Measurements from ENCODE around the gene IRF5. TPM values are rescaled to one million over a fixed set of nuclear protein-coding genes. Genes with fewer than 3 reads are reported as not detected.

IRF5 gene
- total and polyA plus RNA-seq, 2 donors (not counting 1 experiment from before 2014, with no cell fraction given) = 91.3 to 135 TPM

- Mint-ChIP-seq H3K9me3 (ENCODE audit: insufficient read depth) (no peaks in the 10 kb centered on the region), H3K27ac (no peak overlapping the region), H3K4me3 (no peak overlapping the region), H3K27me3 (peaks cover 34% of the 10 kb centered on the region), H3K4me1 (peaks cover 24% of the 10 kb centered on the region)
- Histone ChIP-seq H4K20me1 (ENCODE audit: control insufficient read depth, insufficient read depth, low read length, poor library complexity, severe bottlenecking) (no peaks in the 10 kb centered on the region), H3K9me3 (ENCODE audit: control extremely low read depth in 1 of 3, control insufficient read depth in 2 of 3, insufficient read depth in 1 of 3, low read length in 2 of 3) (no peaks in the 10 kb centered on the region), H3K79me2 (ENCODE audit: control insufficient read depth, insufficient read depth, low read length) (no peaks in the 10 kb centered on the region), H3K27me3 (replicated peaks in 1 of 4; ENCODE audit: control extremely low read depth in 1 of 4, control insufficient read depth in 3 of 4, insufficient read depth in 4 of 4, low read length in 3 of 4) (peaks cover 0 to 46% (median 18%) of the 10 kb centered on the region in 4 experiments), H3K36me3 (replicated peaks in 1 of 2; ENCODE audit: control extremely low read depth in 1 of 2, control insufficient read depth in 1 of 2, extremely low read depth in 1 of 2, insufficient read depth in 2 of 2, low read length in 1 of 2) (no peaks in the 10 kb centered on the region), H3K9ac (ENCODE audit: low read length) (no peak overlapping the region), H3K4me2 (replicated peaks; ENCODE audit: low read depth, low read length, poor library complexity, severe bottlenecking) (no peak overlapping the region), H3K27ac (ENCODE audit: low read length in 2 of 2) (no peak overlapping the region), H3K4me1 (ENCODE audit: control insufficient read depth in 2 of 2, insufficient read depth in 2 of 2, low read length in 2 of 2) (peaks cover 27 to 30% of the 10 kb centered on the region in 2 donors), H3K4me3 (ENCODE audit: control extremely low read depth in 1 of 5, extremely low read depth in 1 of 5, insufficient read depth in 1 of 5, low read depth in 2 of 5, low read length in 4 of 5) (no peak overlapping the region), H2AFZ (ENCODE audit: insufficient read depth, low read depth, low read length, poor library complexity, severe bottlenecking) (no peak overlapping the region)
- TF ChIP-seq CTCF (IDR thresholded peaks at IDR 0.05) (no peak), EZH2 (IDR thresholded peaks at IDR 0.05; ENCODE audit: borderline replicate concordance, insufficient read depth, low read depth, low read length, poor library complexity, severe bottlenecking) (no peak)
- intact Hi-C loops (cut with micrococcal nuclease) = no loop called here
- POLR2A ChIA-PET = no interaction called here
- ATAC-seq (ENCODE audit: low read depth) = no peak
- no peak for DNase-seq
- 79% methylated on average over 8 of the region's 8 CpGs for WGBS (ENCODE audit: insufficient coverage)
- CTCF ChIA-PET = interaction anchor here (0.5 to 1.4 kb wide), 5 partner anchors 180 to 306 kb away, joined by 3 to 5 read pairs (median 3); no protein-coding TSS in a partner anchor
These were observed 26.2 kb upstream of the IRF5 start for GRCh38 chr7:128911423-128912031.

GRCh38 chr7:128912281-128912680, 25.4 kb upstream of the IRF5 start:
- no peak for DNase-seq
- no peaks in the 10 kb centered on the region for H4K20me1 ChIP-seq (ENCODE audit: control insufficient read depth, insufficient read depth, low read length, poor library complexity, severe bottlenecking)
- Mint-ChIP-seq H3K4me1 (peaks cover 24% of the 10 kb centered on the region), H3K27ac (no peak overlapping the region), H3K4me3 (no peak overlapping the region), H3K9me3 (ENCODE audit: insufficient read depth) (no peaks in the 10 kb centered on the region), H3K27me3 (peaks cover 34% of the 10 kb centered on the region)
- no peak for ATAC-seq (ENCODE audit: low read depth)
- H3K4me3 ChIP-seq (ENCODE audit: control extremely low read depth in 1 of 5, extremely low read depth in 1 of 5, insufficient read depth in 1 of 5, low read depth in 2 of 5, low read length in 4 of 5) = no peak overlapping the region
- WGBS (ENCODE audit: insufficient coverage) = 83% methylated on average over 2 of the region's 3 CpGs
- TF ChIP-seq EZH2 (IDR thresholded peaks at IDR 0.05; ENCODE audit: borderline replicate concordance, insufficient read depth, low read depth, low read length, poor library complexity, severe bottlenecking) (no peak), CTCF (IDR thresholded peaks at IDR 0.05) (no peak)
- no peaks in the 10 kb centered on the region for H3K36me3 ChIP-seq (replicated peaks in 1 of 2; ENCODE audit: control extremely low read depth in 1 of 2, control insufficient read depth in 1 of 2, extremely low read depth in 1 of 2, insufficient read depth in 2 of 2, low read length in 1 of 2)
- CTCF ChIA-PET = interaction anchor here (1.0 to 1.3 kb wide), 3 partner anchors 179 to 302 kb away, joined by 3 to 5 read pairs (median 3); no protein-coding TSS in a partner anchor
- intact Hi-C loops (cut with micrococcal nuclease) = no loop called here
- no peaks in the 10 kb centered on the region for H3K9me3 ChIP-seq (ENCODE audit: control extremely low read depth in 1 of 3, control insufficient read depth in 2 of 3, insufficient read depth in 1 of 3, low read length in 2 of 3)
- POLR2A ChIA-PET = no interaction called here
- no peak overlapping the region for H2AFZ ChIP-seq (ENCODE audit: insufficient read depth, low read depth, low read length, poor library complexity, severe bottlenecking)
- no peaks in the 10 kb centered on the region for H3K79me2 ChIP-seq (ENCODE audit: control insufficient read depth, insufficient read depth, low read length)
- H3K9ac ChIP-seq (ENCODE audit: low read length) = no peak overlapping the region
- no peak overlapping the region for H3K4me2 ChIP-seq (replicated peaks; ENCODE audit: low read depth, low read length, poor library complexity, severe bottlenecking)
- peaks cover 0 to 48% (median 18%) of the 10 kb centered on the region in 4 experiments for H3K27me3 ChIP-seq (replicated peaks in 1 of 4; ENCODE audit: control extremely low read depth in 1 of 4, control insufficient read depth in 3 of 4, insufficient read depth in 4 of 4, low read length in 3 of 4)
- H3K4me1 ChIP-seq (ENCODE audit: control insufficient read depth in 2 of 2, insufficient read depth in 2 of 2, low read length in 2 of 2) = peaks cover 27 to 30% of the 10 kb centered on the region in 2 donors
- H3K27ac ChIP-seq (ENCODE audit: low read length in 2 of 2) = no peak overlapping the region

Measured in B cell (primary cell).